Coronary artery (tissue), 2 donors: ENCODE results near the gene HSFX3.
A peak's percentile ranks its signal among the peaks of the same experiment; 100 is the strongest.
"Not testable (repeated sequence)": the region's sequence is repeated elsewhere in the genome, so short reads cannot be mapped to it uniquely, and the experiment has no call there.

Experiments used
- DNase-seq: peaks from one replicate; pipeline ENCODE4 v3.0.0-alpha.2; 2017; ENCODE audit warnings: low spot score
- H3K27ac ChIP-seq, 2 donors: fragments of 200-600 bp; sonication (generic); one replicate each; pipeline ENCODE4 v1.5.1; 2016 to 2019
- H3K4me3 ChIP-seq: fragments of 200-600 bp; sonication (generic); 2 replicates; pipeline ENCODE4 v1.5.1; 2016; ENCODE audit warnings: mild to moderate bottlenecking, moderate library complexity
- TF ChIP-seq, protein P1 (sequence below): fragments of 200-600 bp; sonication (generic); IDR thresholded peaks from one replicate; pipeline ENCODE4 v1.5.1; 2019; ENCODE audit warnings: antibody characterized with exemption

HSFX3 gene

GRCh38 chrX:149510386-149510785 is 39.3 kb downstream of the HSFX3 start:
- no peak overlapping the region for H3K27ac ChIP-seq
- no peak for DNase-seq
- H3K4me3 ChIP-seq = no peak overlapping the region
- TF ChIP-seq, protein P1, sequence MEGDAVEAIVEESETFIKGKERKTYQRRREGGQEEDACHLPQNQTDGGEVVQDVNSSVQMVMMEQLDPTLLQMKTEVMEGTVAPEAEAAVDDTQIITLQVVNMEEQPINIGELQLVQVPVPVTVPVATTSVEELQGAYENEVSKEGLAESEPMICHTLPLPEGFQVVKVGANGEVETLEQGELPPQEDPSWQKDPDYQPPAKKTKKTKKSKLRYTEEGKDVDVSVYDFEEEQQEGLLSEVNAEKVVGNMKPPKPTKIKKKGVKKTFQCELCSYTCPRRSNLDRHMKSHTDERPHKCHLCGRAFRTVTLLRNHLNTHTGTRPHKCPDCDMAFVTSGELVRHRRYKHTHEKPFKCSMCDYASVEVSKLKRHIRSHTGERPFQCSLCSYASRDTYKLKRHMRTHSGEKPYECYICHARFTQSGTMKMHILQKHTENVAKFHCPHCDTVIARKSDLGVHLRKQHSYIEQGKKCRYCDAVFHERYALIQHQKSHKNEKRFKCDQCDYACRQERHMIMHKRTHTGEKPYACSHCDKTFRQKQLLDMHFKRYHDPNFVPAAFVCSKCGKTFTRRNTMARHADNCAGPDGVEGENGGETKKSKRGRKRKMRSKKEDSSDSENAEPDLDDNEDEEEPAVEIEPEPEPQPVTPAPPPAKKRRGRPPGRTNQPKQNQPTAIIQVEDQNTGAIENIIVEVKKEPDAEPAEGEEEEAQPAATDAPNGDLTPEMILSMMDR = no peak

DNA sequence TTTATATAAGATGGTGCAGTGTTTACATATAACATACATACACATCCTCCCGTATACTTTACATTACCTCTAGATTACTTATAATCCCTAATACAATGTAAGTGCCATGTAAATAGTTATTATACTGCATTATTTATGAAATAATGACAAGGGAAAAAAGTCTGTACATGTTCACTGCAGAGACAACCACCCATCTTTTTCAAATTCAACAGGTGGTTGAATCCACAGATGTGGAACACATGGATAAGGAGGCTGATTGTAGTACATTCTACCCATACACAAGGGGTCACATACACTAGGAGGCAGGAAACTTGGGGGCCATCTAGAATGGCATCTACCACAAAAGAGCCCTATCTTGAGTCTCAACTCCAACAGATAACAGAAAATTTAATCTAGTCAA is 41.3 kb downstream of the HSFX3 start:
- Histone ChIP-seq H3K27ac (no peak overlapping the region), H3K4me3 (no peak overlapping the region)
- TF ChIP-seq, protein P1 = no peak
- no peak for DNase-seq

DNA sequence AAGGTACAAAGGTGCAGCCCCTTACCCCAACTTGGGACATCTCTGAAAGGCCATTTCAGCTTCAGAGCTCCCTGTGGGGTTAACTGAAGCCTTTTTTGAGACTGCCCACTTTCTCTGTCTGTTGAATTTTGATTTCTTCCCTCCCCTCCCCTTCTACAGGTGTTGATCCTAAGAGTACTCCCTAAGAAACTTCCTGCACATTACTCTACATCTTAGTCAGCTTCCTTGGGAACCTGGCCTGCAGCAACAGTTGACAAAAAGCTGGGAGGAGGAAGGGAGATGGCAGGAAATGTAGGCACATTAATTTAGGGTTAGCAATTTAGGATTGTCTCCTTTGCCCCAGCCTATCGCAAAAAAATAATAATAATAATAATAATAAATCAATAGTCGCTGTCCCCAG is 43.4 kb downstream of the HSFX3 start:
- Histone ChIP-seq H3K4me3 (no peak overlapping the region), H3K27ac (no peak overlapping the region)
- TF ChIP-seq, protein P1 = no peak
- DNase-seq = no peak

- peak overlapping the region; percentile 77 to 85 for H3K27ac ChIP-seq
- TF ChIP-seq, protein P1 = no peak
- DNase-seq = no peak
- peak overlapping the region; percentile 73 for H3K4me3 ChIP-seq
Observed at GRCh38 chrX:149505671-149506070, 44.1 kb downstream of the HSFX3 start.

DNA sequence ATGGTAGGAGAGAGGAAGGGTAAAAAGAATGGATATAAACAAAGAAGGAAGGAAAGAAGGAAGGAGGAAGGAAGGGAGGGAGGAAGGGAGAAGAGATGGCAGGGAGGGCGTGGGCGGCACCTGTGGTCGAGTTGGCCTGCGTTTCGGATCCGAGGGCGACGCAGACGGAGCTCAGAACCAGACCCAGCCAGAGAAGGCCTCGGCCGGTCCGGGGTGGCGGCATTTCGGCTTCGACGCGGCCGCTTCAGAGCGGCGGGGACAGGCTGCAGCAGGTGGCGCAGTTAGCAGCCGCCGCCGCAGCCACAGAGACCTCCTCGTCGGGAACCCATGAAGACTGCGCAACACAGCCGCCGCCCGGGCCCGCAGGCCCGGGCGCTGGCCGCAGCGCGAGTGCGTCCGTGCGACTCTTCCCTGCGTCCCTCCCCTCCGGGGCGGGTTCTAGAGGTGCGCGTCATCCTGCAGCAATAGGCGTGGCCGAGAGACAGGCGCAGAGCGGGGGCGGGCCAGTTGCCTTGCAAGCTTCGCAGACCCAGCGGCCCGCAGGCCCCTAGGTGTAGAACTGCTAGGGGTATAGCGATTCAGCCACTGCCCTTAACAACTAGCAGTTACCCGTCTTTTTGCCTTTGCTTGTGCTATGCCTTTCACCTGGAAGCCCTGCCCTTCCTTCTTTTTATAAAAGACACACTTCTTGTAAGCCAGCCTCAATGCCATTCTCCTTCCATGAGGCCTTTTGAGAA is 44.6 kb downstream of the HSFX3 start, which contains the start of gene IDS:
TSS of gene IDS (minus strand) at position 392 of the 737 bp plus-strand sequence. CDS start at position 223, 169 bp downstream.
- Histone ChIP-seq H3K4me3 (peak within 1 kb of the TSS; percentile 73), H3K27ac (peak within 1 kb of the TSS; percentile 77 to 85)
- TF ChIP-seq, protein P1 = no peak
- DNase-seq = peak; percentile 91

DNA sequence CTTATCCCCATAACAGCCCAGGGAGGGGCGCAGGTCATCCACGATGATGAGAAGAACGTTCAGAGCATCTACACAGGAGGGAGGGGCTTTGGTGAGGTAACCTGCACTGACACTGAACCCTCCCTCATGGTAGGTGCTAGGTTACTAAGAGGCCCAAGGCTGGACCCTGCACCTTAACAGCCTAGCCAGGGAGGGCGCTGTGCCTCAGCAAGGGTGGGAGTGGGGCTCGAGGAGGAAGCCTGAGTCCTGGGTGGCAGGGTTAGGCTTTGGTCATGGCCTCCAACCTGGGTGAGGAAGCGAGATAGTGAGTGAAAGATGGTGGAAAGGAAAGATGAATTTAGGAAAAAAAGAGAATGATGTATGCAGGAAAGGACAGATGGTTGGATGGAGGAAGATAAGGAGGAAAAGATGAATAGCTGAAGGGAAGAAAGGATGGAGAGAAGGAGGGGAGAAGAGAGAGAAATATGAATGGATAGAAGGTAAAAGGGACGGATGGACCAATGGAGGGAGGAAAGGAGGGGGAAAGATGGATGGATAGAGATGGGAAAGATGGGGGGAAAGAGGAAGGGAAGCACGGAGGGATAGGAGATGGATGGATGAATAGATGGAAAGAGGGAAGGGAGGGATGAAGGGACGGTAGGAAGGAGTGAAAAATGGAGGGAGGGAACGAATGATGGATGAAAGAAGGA is 45.4 kb downstream of the HSFX3 start:
- Histone ChIP-seq H3K27ac (peak overlapping the region; percentile 77 to 85), H3K4me3 (peak overlapping the region; percentile 73)
- TF ChIP-seq, protein P1 = no peak
- DNase-seq = no peak

- not testable (repeated sequence) for DNase-seq
- Histone ChIP-seq H3K27ac (peak overlapping the region in 1 of 2 donors; percentile 85), H3K4me3 (peak overlapping the region; percentile 73)
Observed at GRCh38 chrX:149503446-149503845, 46.3 kb downstream of the HSFX3 start.

GRCh38 chrX:149502923-149503322 is 46.8 kb downstream of the HSFX3 start:
- DNase-seq = peak; percentile 35
- H3K4me3 ChIP-seq = not testable (repeated sequence)
- H3K27ac ChIP-seq = peak overlapping the region in 1 of 2 donors; percentile 6
